HPDE6-E6E7 (cell line): ENCODE measurements around the gene COL4A4.

Experiments
- DNase-seq: peaks from one replicate; pipeline ENCODE4 v3.0.0; 2011; ENCODE audit warnings: missing footprints; ENCODE audit errors: extremely low spot score

COL4A4 gene

GRCh38 chr2:227161947-227162346, 2.1 kb downstream of the COL4A4 start:
- no peak for DNase-seq

- DNase-seq: no peak
These were observed 3.8 kb downstream of the COL4A4 start for GRCh38 chr2:227160164-227160563.

GRCh38 chr2:227154986-227155774, 8.8 kb downstream of the COL4A4 start:
- no peak for DNase-seq

DNA sequence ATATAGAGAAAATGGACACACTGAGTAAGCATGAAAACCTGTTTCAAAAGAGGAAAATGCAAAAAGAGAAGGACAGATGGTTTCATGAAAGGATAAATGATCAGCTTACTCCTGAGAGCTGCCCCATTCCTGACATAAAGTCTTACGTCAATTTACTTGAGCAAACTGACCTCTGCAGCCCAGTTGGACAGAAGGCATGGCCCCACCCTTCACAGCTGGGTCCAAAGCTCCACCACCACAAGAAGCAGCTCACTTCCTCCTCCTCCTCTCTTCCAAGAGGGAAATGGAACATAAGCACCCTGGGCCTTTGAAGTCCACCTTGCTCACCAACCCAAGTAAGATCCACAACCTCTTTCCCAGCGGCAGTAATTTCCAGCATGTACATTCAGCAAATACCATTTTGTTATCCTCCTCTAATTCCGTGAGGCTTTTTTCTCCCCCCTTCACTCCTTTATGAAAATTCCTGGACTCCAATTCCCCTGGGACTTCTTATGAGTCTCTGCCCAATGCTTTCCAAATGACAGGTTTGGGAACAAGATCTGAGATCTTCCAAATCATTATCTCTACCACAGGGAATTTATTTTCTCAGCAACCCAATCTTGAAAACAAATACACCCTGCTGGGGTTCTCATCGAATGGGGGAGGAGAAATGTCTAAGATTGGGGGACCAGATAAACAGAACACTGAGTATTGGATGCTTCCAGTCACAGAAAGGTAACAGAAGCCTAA, 10.1 kb downstream of the COL4A4 start:
- no peak for DNase-seq

GRCh38 chr2:227153307-227153706, 10.7 kb downstream of the COL4A4 start:
- peak; percentile 22 for DNase-seq

- DNase-seq: no peak
These were observed 11.8 kb downstream of the COL4A4 start for GRCh38 chr2:227152093-227152766.

DNA sequence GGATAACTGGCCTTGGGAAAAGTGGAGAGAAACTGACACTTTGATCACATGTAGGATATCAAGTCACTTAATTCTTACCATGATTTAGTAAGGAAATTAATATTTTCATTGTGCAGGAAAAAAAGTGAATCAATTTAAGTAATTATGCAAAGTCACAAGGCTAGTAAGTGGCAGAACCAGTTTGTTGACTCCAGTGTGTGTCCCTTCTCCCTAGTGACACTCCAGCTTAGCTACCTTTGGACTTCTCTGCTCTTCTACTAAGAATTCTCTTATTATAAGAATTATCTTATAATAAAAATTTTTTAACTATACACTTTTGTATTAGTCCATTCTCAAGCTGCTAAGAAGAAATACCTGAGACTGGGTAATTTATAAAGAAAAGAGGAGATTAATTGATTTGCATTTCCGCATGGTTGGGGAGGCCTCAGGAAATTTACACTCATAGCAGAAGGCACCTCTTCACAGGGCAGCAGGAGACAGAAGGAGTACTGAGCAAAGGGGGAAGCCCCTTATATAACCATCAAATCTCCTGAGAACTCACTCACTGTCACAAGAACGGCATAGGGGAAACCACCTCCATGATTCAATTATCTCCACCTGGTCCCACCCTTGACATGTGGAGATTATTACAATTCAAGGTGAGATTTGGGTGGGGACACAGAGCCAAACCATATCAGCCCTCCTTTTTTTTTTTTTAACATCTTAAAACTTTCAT, 13.6 kb downstream of the COL4A4 start:
- no peak for DNase-seq

- no peak for DNase-seq
These were observed 15.9 kb downstream of the COL4A4 start for GRCh38 chr2:227148106-227148505.

- DNase-seq: no peak
These were observed 17.0 kb downstream of the COL4A4 start for GRCh38 chr2:227147023-227147422.

GRCh38 chr2:227146456-227146855, 17.5 kb downstream of the COL4A4 start:
- no peak for DNase-seq

DNA sequence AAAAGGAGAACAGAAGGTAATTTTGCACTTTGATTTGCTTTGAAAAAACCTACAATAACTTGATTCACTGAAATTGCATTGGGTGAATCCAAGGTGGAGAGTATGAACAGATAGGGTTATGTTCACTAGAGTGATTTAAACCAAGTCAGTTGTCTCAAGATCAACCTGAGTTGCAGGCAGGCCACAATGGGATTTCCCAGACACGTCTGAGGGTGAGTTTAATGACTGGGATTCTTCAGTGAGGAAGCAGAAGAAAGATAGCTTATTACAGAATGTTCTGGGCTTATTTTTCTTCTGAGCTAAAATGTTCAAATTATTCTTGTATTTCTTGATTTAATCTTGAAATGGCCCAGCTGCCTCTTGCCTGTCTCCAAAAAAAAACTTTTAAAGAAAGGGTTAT, 20.1 kb downstream of the COL4A4 start:
- DNase-seq: no peak

DNA sequence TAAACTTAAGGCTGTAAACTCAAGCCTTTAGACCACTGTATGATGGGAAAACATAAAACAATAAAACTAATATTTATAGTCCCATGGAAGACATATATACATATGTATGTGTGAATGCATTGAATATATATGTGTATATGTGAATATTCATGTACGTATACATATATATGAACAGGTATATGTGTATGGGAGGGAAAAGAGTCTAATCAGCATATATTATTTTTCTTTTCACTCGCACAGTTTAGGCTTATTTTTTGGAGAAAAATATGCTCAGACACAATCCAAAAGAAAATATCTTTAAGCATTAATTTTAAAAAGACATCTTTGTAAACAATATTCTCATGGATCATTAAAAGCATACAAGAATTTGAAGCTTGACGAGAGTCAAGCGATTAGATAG, 22.7 kb downstream of the COL4A4 start:
- no peak for DNase-seq

DNA sequence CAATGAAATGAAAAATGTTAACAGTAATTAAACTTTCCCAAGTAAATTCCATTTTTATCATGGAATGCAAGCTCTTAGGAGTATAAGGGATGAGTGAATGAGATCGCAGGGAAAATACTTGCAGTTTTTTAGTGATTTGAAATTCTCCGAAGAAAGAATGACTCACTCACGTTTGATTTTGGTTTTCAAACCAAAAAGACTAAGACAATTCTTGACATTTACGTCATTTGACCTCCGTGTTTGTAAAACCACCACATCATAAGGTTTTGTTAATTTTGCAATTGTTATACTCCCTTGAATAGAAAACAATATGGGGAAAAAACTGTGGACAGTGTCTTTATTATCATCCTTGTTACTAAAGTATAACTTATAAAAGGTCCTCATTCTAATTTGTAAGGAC, 29.4 kb downstream of the COL4A4 start:
- no peak for DNase-seq

- DNase-seq: no peak
These were observed 31.0 kb downstream of the COL4A4 start for GRCh38 chr2:227132986-227133385.

GRCh38 chr2:227130636-227131035, 33.4 kb downstream of the COL4A4 start:
- DNase-seq: no peak

GRCh38 chr2:227127201-227127600, 36.8 kb downstream of the COL4A4 start:
- no peak for DNase-seq

- no peak for DNase-seq
These were observed 38.5 kb downstream of the COL4A4 start for GRCh38 chr2:227125506-227125905.

- no peak for DNase-seq
These were observed 39.2 kb downstream of the COL4A4 start for GRCh38 chr2:227124811-227125210.

DNA sequence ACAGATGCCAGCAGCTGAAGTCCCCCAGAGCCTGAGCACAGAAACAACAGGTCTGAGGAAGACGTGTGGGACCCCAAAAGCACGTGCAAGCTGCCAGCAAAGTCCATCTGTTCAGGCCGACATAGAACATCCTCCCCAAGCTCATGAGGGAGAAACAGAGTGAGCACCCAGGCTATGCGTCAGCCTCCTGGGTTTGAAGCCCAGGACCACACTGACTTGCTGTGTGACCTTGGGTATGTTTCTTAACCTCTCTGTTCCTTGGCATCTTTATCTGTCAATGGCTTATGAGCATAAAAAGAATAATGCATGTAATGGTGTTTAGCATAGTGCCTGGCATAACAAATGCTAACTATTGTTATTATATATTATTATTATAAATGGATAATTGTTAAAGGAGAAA, 40.3 kb downstream of the COL4A4 start:
- DNase-seq: no peak

- DNase-seq: no peak
These were observed 45.7 kb downstream of the COL4A4 start for GRCh38 chr2:227118353-227118752.

GRCh38 chr2:227117852-227118251, 46.2 kb downstream of the COL4A4 start:
- DNase-seq: no peak

- no peak for DNase-seq
These were observed 47.0 kb downstream of the COL4A4 start for GRCh38 chr2:227117027-227117426.
